Thoracic aorta (tissue), 2 donors: ENCODE data around the gene SNCG. TPM values are rescaled to one million over a fixed set of nuclear protein-coding genes. Genes with fewer than 3 reads are reported as not detected.

Source experiments
- ATAC-seq: fragments of 150-250 bp; one replicate; pipeline ENCODE4 v1.8.0; 2017; ENCODE audit warnings: low read depth; ENCODE audit not compliant: insufficient number of reproducible peaks, low FRiP score
- DNase-seq: peaks from one replicate; pipeline ENCODE4 v3.0.0-alpha.2; 2020; ENCODE audit warnings: low spot score
- H3K27ac ChIP-seq, 2 donors: fragments of 200-600 bp; sonication (generic); 1 replicate in 1 of 2; 2 replicates in 1 of 2; pipeline ENCODE4 v1.5.1; 2016; ENCODE audit warnings: mild to moderate bottlenecking in 2 of 2, moderate library complexity in 2 of 2
- H3K27me3 ChIP-seq: fragments of 200-600 bp; sonication (generic); replicated peaks from 2 replicates; pipeline ENCODE4 v1.6.0; 2016; ENCODE audit warnings: mild to moderate bottlenecking; ENCODE audit not compliant: insufficient read depth
- H3K36me3 ChIP-seq: fragments of 200-600 bp; sonication (generic); one replicate; pipeline ENCODE4 v1.5.1; 2016
- H3K4me1 ChIP-seq, 2 donors: fragments of 200-600 bp; sonication (generic); 1 replicate in 1 of 2; 2 replicates in 1 of 2; pipeline versions ENCODE4 v1.5.1 to v1.6.0; 2016; ENCODE audit warnings: low read depth in 2 of 2, mild to moderate bottlenecking in 1 of 2; ENCODE audit not compliant: control insufficient read depth in 1 of 2
- H3K4me3 ChIP-seq: fragments of 200-600 bp; sonication (generic); 2 replicates; pipeline ENCODE4 v1.5.1; 2016; ENCODE audit warnings: mild to moderate bottlenecking
- H3K9me3 ChIP-seq: fragments of 200-600 bp; sonication (generic); 2 replicates; pipeline ENCODE4 v1.5.1; 2016
- total RNA-seq, 2 donors: library from RNA; depleted of rRNA; stranded (reverse); fragments of >200 nt; gene quantifications; one replicate each; pipeline versions ENCODE4 v1.1.0 to v1.2.3, GENCODE V29; 2016
- TF ChIP-seq, protein P1 (sequence below): fragments of 200-600 bp; sonication (generic); IDR thresholded peaks from one replicate; pipeline ENCODE4 v1.5.1; 2019; ENCODE audit warnings: antibody characterized with exemption

SNCG gene
- total RNA-seq, 2 donors from 2014 or later = 50.9 to 167 TPM

DNA sequence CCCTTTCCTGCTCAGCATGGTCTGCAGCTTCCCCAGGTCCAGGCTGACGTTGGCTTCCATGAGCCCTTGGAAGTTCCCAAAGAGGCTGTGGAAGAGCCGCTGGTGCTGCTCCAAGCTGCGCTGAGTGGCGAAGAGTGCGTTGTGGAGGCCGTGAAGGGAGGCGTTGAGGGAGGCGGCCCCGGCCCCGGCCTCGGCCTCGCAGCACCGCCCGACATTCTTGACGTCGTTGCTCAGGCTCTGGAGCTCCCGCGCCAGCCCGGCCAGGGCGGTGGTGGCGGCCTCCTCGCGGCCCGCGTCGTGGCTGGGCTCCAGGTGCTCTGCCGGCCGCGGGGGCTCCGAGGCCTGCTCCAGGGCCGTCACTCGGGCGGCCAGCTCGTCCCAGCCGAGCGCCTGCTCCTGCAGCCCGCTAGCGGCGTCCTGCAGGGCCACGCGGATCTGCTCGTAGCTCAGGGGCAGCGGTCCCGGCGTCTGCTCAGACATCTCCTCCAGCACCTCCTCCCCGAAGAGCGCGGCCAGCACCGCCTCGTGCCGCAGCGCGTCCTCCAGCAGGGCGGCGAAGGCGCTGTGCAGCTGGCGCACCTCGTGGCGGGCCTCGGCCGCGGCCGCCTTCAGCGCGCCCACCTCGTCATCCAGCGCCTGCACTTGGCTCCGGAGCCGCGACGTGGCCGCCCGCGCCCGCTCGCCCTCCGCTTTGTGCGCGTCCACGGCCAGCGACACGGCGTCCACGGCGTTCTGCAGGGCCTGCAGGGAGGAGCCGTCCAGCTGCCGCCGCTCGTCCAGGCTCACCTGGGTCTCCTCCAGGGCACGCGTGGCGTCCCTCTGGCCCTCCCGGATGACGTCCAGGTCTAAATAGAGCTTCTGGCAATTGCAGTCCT, 15.7 kb upstream of the SNCG start:
- H3K27ac ChIP-seq = peak overlapping the region in 1 of 2 donors; percentile 59
- ATAC-seq = no peak

GRCh38 chr10:86943316-86944030, 14.9 kb upstream of the SNCG start:
- Histone ChIP-seq H3K4me1 (peaks cover 15 to 40% of the 10 kb centered on the region in 2 donors), H3K4me3 (no peak overlapping the region), H3K27ac (no peak overlapping the region), H3K36me3 (no peaks in the 10 kb centered on the region), H3K9me3 (no peaks in the 10 kb centered on the region), H3K27me3 (no peaks in the 10 kb centered on the region)
- DNase-seq (peak; percentile 1), ATAC-seq (no peak)
- TF ChIP-seq, protein P1, sequence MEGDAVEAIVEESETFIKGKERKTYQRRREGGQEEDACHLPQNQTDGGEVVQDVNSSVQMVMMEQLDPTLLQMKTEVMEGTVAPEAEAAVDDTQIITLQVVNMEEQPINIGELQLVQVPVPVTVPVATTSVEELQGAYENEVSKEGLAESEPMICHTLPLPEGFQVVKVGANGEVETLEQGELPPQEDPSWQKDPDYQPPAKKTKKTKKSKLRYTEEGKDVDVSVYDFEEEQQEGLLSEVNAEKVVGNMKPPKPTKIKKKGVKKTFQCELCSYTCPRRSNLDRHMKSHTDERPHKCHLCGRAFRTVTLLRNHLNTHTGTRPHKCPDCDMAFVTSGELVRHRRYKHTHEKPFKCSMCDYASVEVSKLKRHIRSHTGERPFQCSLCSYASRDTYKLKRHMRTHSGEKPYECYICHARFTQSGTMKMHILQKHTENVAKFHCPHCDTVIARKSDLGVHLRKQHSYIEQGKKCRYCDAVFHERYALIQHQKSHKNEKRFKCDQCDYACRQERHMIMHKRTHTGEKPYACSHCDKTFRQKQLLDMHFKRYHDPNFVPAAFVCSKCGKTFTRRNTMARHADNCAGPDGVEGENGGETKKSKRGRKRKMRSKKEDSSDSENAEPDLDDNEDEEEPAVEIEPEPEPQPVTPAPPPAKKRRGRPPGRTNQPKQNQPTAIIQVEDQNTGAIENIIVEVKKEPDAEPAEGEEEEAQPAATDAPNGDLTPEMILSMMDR = no peak

More for the DNA sequence above, 15.7 kb upstream of the SNCG start:
- TF ChIP-seq, protein P1 = no peak
- H3K36me3 ChIP-seq = no peaks in the 10 kb centered on the region
- peak overlapping the region; percentile 60 for H3K4me3 ChIP-seq
- H3K9me3 ChIP-seq = no peaks in the 10 kb centered on the region
- DNase-seq = peak; percentile 1
- peaks cover 16 to 47% of the 10 kb centered on the region in 2 donors for H3K4me1 ChIP-seq
- no peaks in the 10 kb centered on the region for H3K27me3 ChIP-seq

- no peaks in the 10 kb centered on the region for H3K27me3 ChIP-seq
- no peak overlapping the region for H3K4me3 ChIP-seq
- H3K9me3 ChIP-seq = no peaks in the 10 kb centered on the region
- H3K4me1 ChIP-seq = peaks cover 15 to 35% of the 10 kb centered on the region in 2 donors
- DNase-seq = no peak
- ATAC-seq = no peak
- H3K27ac ChIP-seq = no peak overlapping the region
- TF ChIP-seq, protein P1 = no peak
- no peaks in the 10 kb centered on the region for H3K36me3 ChIP-seq
These were observed 14.4 kb upstream of the SNCG start for GRCh38 chr10:86944031-86944419.

GRCh38 chr10:86944471-86944870, 13.9 kb upstream of the SNCG start:
- no peak overlapping the region for H3K4me3 ChIP-seq
- ATAC-seq (no peak), DNase-seq (no peak)
- no peaks in the 10 kb centered on the region for H3K27me3 ChIP-seq
- TF ChIP-seq, protein P1 = no peak
- no peaks in the 10 kb centered on the region for H3K9me3 ChIP-seq
- H3K27ac ChIP-seq = peak overlapping the region in 1 of 2 donors; percentile 13
- H3K4me1 ChIP-seq = peaks cover 15 to 34% of the 10 kb centered on the region in 2 donors
- H3K36me3 ChIP-seq = no peaks in the 10 kb centered on the region

GRCh38 chr10:86944907-86945306, 13.5 kb upstream of the SNCG start:
- TF ChIP-seq, protein P1 = no peak
- Histone ChIP-seq H3K4me1 (peaks cover 15 to 34% of the 10 kb centered on the region in 2 donors), H3K27me3 (no peaks in the 10 kb centered on the region), H3K9me3 (no peaks in the 10 kb centered on the region), H3K27ac (peak overlapping the region in 1 of 2 donors; percentile 13), H3K36me3 (no peaks in the 10 kb centered on the region), H3K4me3 (no peak overlapping the region)
- no peak for DNase-seq
- no peak for ATAC-seq
